GM23248 (cell line): ENCODE data around the gene MYOD1.

Source experiments
- EZH2 ChIP-seq: fragments of 200-600 bp; sonication (generic); IDR thresholded peaks from 2 replicates; pipeline ENCODE4 v1.6.1; 2018; ENCODE audit warnings: antibody characterized with exemption, mild to moderate bottlenecking; ENCODE audit not compliant: insufficient read depth, poor library complexity, severe bottlenecking
- EZH2phosphoT487 ChIP-seq: fragments of 200-600 bp; sonication (generic); IDR thresholded peaks from 2 replicates; pipeline ENCODE4 v1.6.1; 2018; ENCODE audit warnings: antibody characterized with exemption, moderate library complexity, mild to moderate bottlenecking, low read depth; ENCODE audit not compliant: insufficient read depth

DNA sequence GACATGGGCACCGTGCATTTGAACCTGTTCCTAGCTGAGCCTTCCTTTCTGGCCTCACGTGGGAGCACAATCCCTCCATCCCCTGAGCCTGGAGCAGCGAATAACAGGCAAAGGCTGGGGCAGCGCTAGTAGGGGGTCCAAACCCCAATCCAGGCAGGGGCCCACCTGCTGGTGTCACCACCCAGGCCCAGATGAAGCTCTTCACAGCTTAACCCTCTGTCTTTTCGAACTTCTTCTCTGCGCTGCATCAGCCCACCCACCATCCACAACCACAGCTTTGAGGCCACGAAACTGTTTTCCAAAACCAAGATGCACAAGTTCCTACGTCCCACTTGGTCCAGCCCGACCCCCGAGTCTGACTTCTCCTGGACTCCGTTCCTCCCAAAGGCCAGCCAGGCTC lies 26.7 kb downstream of the MYOD1 start:
- no peak for TF ChIP-seq EZH2
- no peak for TF ChIP-seq EZH2phosphoT487
